CD1c-positive myeloid dendritic cell (primary cell): ENCODE results near the gene TMEM184A.

ENCODE experiments used
- DNase-seq: peaks from one replicate; pipeline ENCODE4 v3.0.0-alpha.2; 2016; ENCODE audit errors: extremely low spot score

Gene TMEM184A

GRCh38 chr7:1501487-1502270 lies 54.3 kb downstream of the TMEM184A start:
- no peak for DNase-seq

- no peak for DNase-seq
Measured at GRCh38 chr7:1500064-1500807, 55.8 kb downstream of the TMEM184A start.

- no peak for DNase-seq
Measured at GRCh38 chr7:1499367-1500029, 56.5 kb downstream of the TMEM184A start.

GRCh38 chr7:1498370-1499305 lies 57.4 kb downstream of the TMEM184A start:
- no peak for DNase-seq

GRCh38 chr7:1497293-1497927 lies 58.6 kb downstream of the TMEM184A start:
- DNase-seq = no peak

GRCh38 chr7:1496531-1497292 lies 59.3 kb downstream of the TMEM184A start:
- DNase-seq = no peak

- no peak for DNase-seq
Measured at GRCh38 chr7:1495564-1496242, 60.3 kb downstream of the TMEM184A start.

- DNase-seq = no peak
Measured at GRCh38 chr7:1494866-1495563, 61.0 kb downstream of the TMEM184A start.

- DNase-seq = no peak
Measured at GRCh38 chr7:1494447-1494846, 61.6 kb downstream of the TMEM184A start.

GRCh38 chr7:1493571-1493970 lies 62.4 kb downstream of the TMEM184A start:
- DNase-seq = no peak

GRCh38 chr7:1493129-1493528 lies 62.9 kb downstream of the TMEM184A start:
- no peak for DNase-seq

GRCh38 chr7:1492640-1493039 lies 63.4 kb downstream of the TMEM184A start:
- DNase-seq = no peak
